Erythroblast (primary cell): ENCODE results near the gene PRRG4.

Source experiments
- GATA1 ChIP-seq: IDR thresholded peaks from 2 replicates; pipeline ENCODE4 v1.6.1; 2011; ENCODE audit warnings: low read depth, mild to moderate bottlenecking, control low read depth, low read length, moderate library complexity
- POLR2A ChIP-seq: IDR thresholded peaks from 2 replicates; pipeline ENCODE4 v1.6.1; 2011; ENCODE audit warnings: mild to moderate bottlenecking, low read length

- TF ChIP-seq POLR2A (no peak), GATA1 (no peak)
Measured at GRCh38 chr11:32885556-32885955, 55.8 kb downstream of the PRRG4 start.
